IMR-90 (cell line): ENCODE results near the gene TXNRD1. TPM values are rescaled to one million over a fixed set of nuclear protein-coding genes. Genes with fewer than 3 reads are reported as not detected.

Experiments used
- ATAC-seq: fragments of 200-7000 bp; cut with Tn5 transposase; 2 replicates; pipeline ENCODE4 v1.9.1; 2020; ENCODE audit warnings: low read depth, mild to moderate bottlenecking, moderate library complexity
- BruUV-seq: library from RNA; stranded (reverse); fragments of 400-500 nt; replicated peaks from 2 replicates; lab custom pipeline; 2021; lab: Mats Ljungman, UMichigan
- CTCF ChIA-PET: fragments of 300-600 bp; formaldehyde crosslinking; extraction: SDS; loops from one replicate; lab custom pipeline; 2021; ENCODE audit warnings: antibody characterized with exemption; lab: Yijun Ruan, JAX
- POLR2A ChIA-PET: fragments of 300-600 bp; sonication (Branson Sonifier 250); formaldehyde crosslinking; loops from one replicate; lab custom pipeline; 2022; ENCODE audit warnings: antibody characterized with exemption; ENCODE audit not compliant: unreplicated experiment; lab: Charles Lee
- DNase-seq: peaks from one replicate; pipeline ENCODE4 v3.0.0; 2013
- H2AFZ ChIP-seq: replicated peaks from 2 replicates; pipeline ENCODE3; 2013; ENCODE audit warnings: low read length, mild to moderate bottlenecking; ENCODE audit not compliant: poor library complexity
- H2AK5ac ChIP-seq: 2 replicates; pipeline ENCODE4 v1.6.1; 2013; ENCODE audit warnings: low read depth, low read length, inconsistent platforms
- H2AK9ac ChIP-seq: replicated peaks from 2 replicates; pipeline ENCODE3; 2013; ENCODE audit warnings: mild to moderate bottlenecking, low read depth, low read length, moderate library complexity; ENCODE audit not compliant: poor library complexity
- H2BK120ac ChIP-seq: 2 replicates; pipeline ENCODE4 v1.6.1; 2013; ENCODE audit warnings: low read depth, low read length, inconsistent platforms
- H2BK15ac ChIP-seq: 3 replicates; pipeline ENCODE4 v1.6.1; 2013; ENCODE audit warnings: low read depth, low read length, inconsistent platforms
- H2BK20ac ChIP-seq: 2 replicates; pipeline ENCODE4 v1.6.1; 2013; ENCODE audit warnings: low read depth, mild to moderate bottlenecking, inconsistent platforms, low read length, moderate library complexity
- H2BK5ac ChIP-seq: 2 replicates; pipeline ENCODE4 v1.6.1; 2013; ENCODE audit warnings: mild to moderate bottlenecking, low read depth, low read length, inconsistent platforms; ENCODE audit not compliant: poor library complexity, severe bottlenecking
- H3K14ac ChIP-seq: replicated peaks from 2 replicates; pipeline ENCODE4 v1.6.1; 2013; ENCODE audit warnings: low read depth, low read length, inconsistent platforms
- H3K18ac ChIP-seq: 2 replicates; pipeline ENCODE4 v1.6.1; 2013; ENCODE audit warnings: low read depth, low read length, control low read depth
- H3K23ac ChIP-seq: 2 replicates; pipeline ENCODE4 v1.6.1; 2013; ENCODE audit warnings: low read depth, low read length, inconsistent platforms
- H3K27ac ChIP-seq: 2 replicates; pipeline ENCODE4 v1.5.1; 2013; ENCODE audit warnings: mild to moderate bottlenecking, control low read depth, low read length; ENCODE audit not compliant: insufficient read depth
- H3K27me3 ChIP-seq: 2 replicates; pipeline ENCODE4 v1.6.1; 2013; ENCODE audit warnings: low read length; ENCODE audit not compliant: control insufficient read depth, insufficient read depth
- H3K36me3 ChIP-seq: 2 replicates; pipeline ENCODE4 v1.6.1; 2013; ENCODE audit warnings: low read length, mixed read lengths; ENCODE audit not compliant: control insufficient read depth, insufficient read depth
- H3K4ac ChIP-seq: 2 replicates; pipeline ENCODE4 v1.6.1; 2013; ENCODE audit warnings: low read depth, low read length, inconsistent platforms
- H3K4me1 ChIP-seq: 2 replicates; pipeline ENCODE4 v1.6.1; 2013; ENCODE audit warnings: low read length, mixed read lengths; ENCODE audit not compliant: control insufficient read depth, insufficient read depth
- H3K4me2 ChIP-seq: 2 replicates; pipeline ENCODE4 v1.6.1; 2013; ENCODE audit warnings: low read depth, mild to moderate bottlenecking, control low read depth, low read length, moderate library complexity
- H3K4me3 ChIP-seq: 2 replicates; pipeline ENCODE4 v1.5.1; 2013; ENCODE audit warnings: low read depth, mild to moderate bottlenecking, control low read depth, low read length, moderate library complexity; ENCODE audit not compliant: insufficient read depth
- H3K56ac ChIP-seq: 2 replicates; pipeline ENCODE4 v1.6.1; 2013; ENCODE audit warnings: low read length, inconsistent platforms; ENCODE audit not compliant: insufficient read depth; ENCODE audit errors: extremely low read depth
- H3K79me1 ChIP-seq, 2 experiments: 2 replicates each; pipeline ENCODE4 v1.6.1; 2013; ENCODE audit warnings: low read length in 2 of 2, inconsistent platforms in 1 of 2, low read depth in 1 of 2
- H3K9ac ChIP-seq: 2 replicates; pipeline ENCODE4 v1.6.1; 2013; ENCODE audit warnings: low read depth, low read length, control low read depth
- H3K9me1 ChIP-seq: 2 replicates; pipeline ENCODE4 v1.6.1; 2013; ENCODE audit warnings: low read length, inconsistent platforms; ENCODE audit not compliant: insufficient read depth
- H3K9me3 ChIP-seq: 2 replicates; pipeline ENCODE4 v1.6.1; 2013; ENCODE audit warnings: low read length; ENCODE audit not compliant: control insufficient read depth, insufficient read depth
- H4K20me1 ChIP-seq: 2 replicates; pipeline ENCODE4 v1.6.1; 2013; ENCODE audit warnings: low read length, inconsistent platforms; ENCODE audit not compliant: insufficient read depth
- H4K5ac ChIP-seq: 2 replicates; pipeline ENCODE4 v1.6.1; 2013; ENCODE audit warnings: mild to moderate bottlenecking, low read depth, low read length, control low read depth
- H4K8ac ChIP-seq, 2 experiments: 2 replicates each; pipeline ENCODE4 v1.6.1; 2013; ENCODE audit warnings: low read depth in 2 of 2, low read length in 2 of 2, control low read depth in 1 of 2, inconsistent platforms in 1 of 2
- H4K91ac ChIP-seq: 2 replicates; pipeline ENCODE4 v1.6.1; 2013; ENCODE audit warnings: low read depth, low read length, inconsistent platforms; ENCODE audit not compliant: insufficient read depth
- CEBPB ChIP-seq: IDR thresholded peaks from 2 replicates; pipeline ENCODE4 v1.6.1; 2012; ENCODE audit warnings: low read depth, low read length, improper control_type of control experiment
- WGBS, 2 experiments: methylation state at CpG; one replicate each; pipeline versions ENCODE4 v1.1.5 to v1.1.7; 2013; ENCODE audit warnings: missing lambda C conversion rate in 2 of 2; ENCODE audit not compliant: insufficient read length in 1 of 2; ENCODE audit errors: extremely low coverage in 2 of 2; 5-methylcytosine and 5-hydroxymethylcytosine counted together
- dilution Hi-C: fragments of 300-500 bp; cut with HindIII; formaldehyde crosslinking; loops from one replicate; pipeline ENCODE4 v1.14.3; 2018; ENCODE audit warnings: low sequenced_read_pairs; ENCODE audit not compliant: unreplicated experiment
- in situ Hi-C: fragments of 300-500 bp; cut with MboI; formaldehyde crosslinking; loops from 3 replicates; pipeline ENCODE4 v1.14.3; 2019; ENCODE audit warnings: low sequenced_read_pairs, inconsistent platforms, mixed read lengths
- intact Hi-C: fragments of 100-400 bp; cut with micrococcal nuclease; formaldehyde crosslinking; loops from 2 replicates; pipeline ENCODE4 v1.10.0; 2022
- polyA plus RNA-seq, 3 experiments: library from polyadenylated mRNA; depleted of rRNA; stranded (reverse); fragments of >200 nt; gene quantifications; 2 replicates each; pipeline ENCODE4 v1.2.3, GENCODE V29; 2012; ENCODE audit warnings: low replicate concordance in 1 of 3
- total RNA-seq: library from RNA; depleted of rRNA; stranded (reverse); fragments of >200 nt; gene quantifications from 2 replicates; pipeline ENCODE4 v1.2.3, GENCODE V29; 2012
- TF ChIP-seq, protein P1 (sequence below): conservative IDR thresholded peaks from 2 replicates; pipeline ENCODE4 v1.5.1; 2012; ENCODE audit warnings: mild to moderate bottlenecking, low read depth, low read length, improper control_type of control experiment

TXNRD1 gene
- total and polyA plus RNA-seq, 2 of the 4 experiments (the other 2 are of a cell fraction), result 379 to 582 TPM

- dilution Hi-C loops, result no loop called here
- no peak overlapping the region for H2BK20ac ChIP-seq
- H2BK15ac ChIP-seq, result no peak overlapping the region
- H3K27ac ChIP-seq, result no peak overlapping the region
- no peak overlapping the region for H3K18ac ChIP-seq
- no peaks in the 10 kb centered on the region for H3K9me3 ChIP-seq
- ATAC-seq (peak; percentile 10; the same call in 1 of the 2 replicates), DNase-seq (peak; percentile 54)
- H3K4ac ChIP-seq, result no peak overlapping the region
- no TSS peak for BruUV-seq
- no peak overlapping the region for H2AK9ac ChIP-seq
- H3K56ac ChIP-seq, result no peak overlapping the region
- ChIA-PET POLR2A (no interaction called here), CTCF (no interaction called here)
- H2BK120ac ChIP-seq, result no peak overlapping the region
- peaks cover 7% of the 10 kb centered on the region for H3K4me1 ChIP-seq
- H3K14ac ChIP-seq, result no peak overlapping the region
- WGBS, 2 experiments, result no CpG with 5 or more reads among the region's 5 CpGs
- H3K27me3 ChIP-seq, result no peaks in the 10 kb centered on the region
- H4K5ac ChIP-seq, result no peak overlapping the region
- peaks cover 12% of the 10 kb centered on the region for H3K9me1 ChIP-seq
- H2BK5ac ChIP-seq, result no peak overlapping the region
- H3K4me2 ChIP-seq, result no peak overlapping the region
- intact Hi-C loops, result no loop called here
- H3K9ac ChIP-seq, result no peak overlapping the region
- H4K20me1 ChIP-seq, result peaks cover 88% of the 10 kb centered on the region
- no peak overlapping the region for H2AFZ ChIP-seq
- no peak for TF ChIP-seq CEBPB
- TF ChIP-seq, protein P1, sequence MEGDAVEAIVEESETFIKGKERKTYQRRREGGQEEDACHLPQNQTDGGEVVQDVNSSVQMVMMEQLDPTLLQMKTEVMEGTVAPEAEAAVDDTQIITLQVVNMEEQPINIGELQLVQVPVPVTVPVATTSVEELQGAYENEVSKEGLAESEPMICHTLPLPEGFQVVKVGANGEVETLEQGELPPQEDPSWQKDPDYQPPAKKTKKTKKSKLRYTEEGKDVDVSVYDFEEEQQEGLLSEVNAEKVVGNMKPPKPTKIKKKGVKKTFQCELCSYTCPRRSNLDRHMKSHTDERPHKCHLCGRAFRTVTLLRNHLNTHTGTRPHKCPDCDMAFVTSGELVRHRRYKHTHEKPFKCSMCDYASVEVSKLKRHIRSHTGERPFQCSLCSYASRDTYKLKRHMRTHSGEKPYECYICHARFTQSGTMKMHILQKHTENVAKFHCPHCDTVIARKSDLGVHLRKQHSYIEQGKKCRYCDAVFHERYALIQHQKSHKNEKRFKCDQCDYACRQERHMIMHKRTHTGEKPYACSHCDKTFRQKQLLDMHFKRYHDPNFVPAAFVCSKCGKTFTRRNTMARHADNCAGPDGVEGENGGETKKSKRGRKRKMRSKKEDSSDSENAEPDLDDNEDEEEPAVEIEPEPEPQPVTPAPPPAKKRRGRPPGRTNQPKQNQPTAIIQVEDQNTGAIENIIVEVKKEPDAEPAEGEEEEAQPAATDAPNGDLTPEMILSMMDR, result 0 out of 2 replicates have a peak, but pooled peaks have one; percentile 4
- H3K4me3 ChIP-seq, result no peak overlapping the region
- no peak overlapping the region for H3K23ac ChIP-seq
- no peak overlapping the region for H2AK5ac ChIP-seq
- no peak overlapping the region for H4K8ac ChIP-seq
- H3K36me3 ChIP-seq, result peaks cover 70% of the 10 kb centered on the region
- no peak overlapping the region for H4K91ac ChIP-seq
- in situ Hi-C loops, result no loop called here
- peaks cover 50 to 71% of the 10 kb centered on the region in 2 experiments for H3K79me1 ChIP-seq
Observed at GRCh38 chr12:104347374-104348075, 131.9 kb downstream of the TXNRD1 start.
